Erythroblast (primary cell): ENCODE results near the gene CCNB1IP1.
A peak's percentile ranks its signal among the peaks of the same experiment; 100 is the strongest.
"Not testable (repeated sequence)": the region's sequence is repeated elsewhere in the genome, so short reads cannot be mapped to it uniquely, and the experiment has no call there.

Source experiments
- DNase-seq, 2 experiments: peaks; one replicate each; lab custom pipeline; 2025; lab: John Stamatoyannopoulos, UW
- GATA1 ChIP-seq: IDR thresholded peaks from 2 replicates; pipeline ENCODE4 v1.6.1; 2011; ENCODE audit warnings: low read depth, mild to moderate bottlenecking, control low read depth, low read length, moderate library complexity
- POLR2A ChIP-seq: IDR thresholded peaks from 2 replicates; pipeline ENCODE4 v1.6.1; 2011; ENCODE audit warnings: mild to moderate bottlenecking, low read length

The CCNB1IP1 gene

DNA sequence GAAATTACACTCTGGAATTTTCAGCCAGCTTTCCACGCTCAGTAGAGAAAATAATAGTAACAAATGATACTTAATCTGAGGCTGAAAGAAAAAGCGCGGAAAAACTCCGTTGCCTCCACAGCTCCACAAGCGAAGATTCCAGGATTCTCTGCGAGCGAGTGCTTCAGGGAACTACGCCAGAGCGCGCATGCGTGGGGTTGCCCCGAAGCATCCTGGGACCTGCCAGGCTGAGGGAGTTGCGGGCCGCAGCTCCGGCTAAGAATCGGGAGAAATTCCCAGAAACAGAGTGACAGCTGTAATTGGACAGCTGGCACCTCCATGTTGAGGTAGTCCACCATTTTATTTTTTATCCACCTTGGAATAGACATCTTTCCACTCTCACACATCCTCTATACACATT is 15.4 kb downstream of the CCNB1IP1 start:
- no peak for TF ChIP-seq POLR2A
- no peak for TF ChIP-seq GATA1
- DNase-seq = no peak

DNA sequence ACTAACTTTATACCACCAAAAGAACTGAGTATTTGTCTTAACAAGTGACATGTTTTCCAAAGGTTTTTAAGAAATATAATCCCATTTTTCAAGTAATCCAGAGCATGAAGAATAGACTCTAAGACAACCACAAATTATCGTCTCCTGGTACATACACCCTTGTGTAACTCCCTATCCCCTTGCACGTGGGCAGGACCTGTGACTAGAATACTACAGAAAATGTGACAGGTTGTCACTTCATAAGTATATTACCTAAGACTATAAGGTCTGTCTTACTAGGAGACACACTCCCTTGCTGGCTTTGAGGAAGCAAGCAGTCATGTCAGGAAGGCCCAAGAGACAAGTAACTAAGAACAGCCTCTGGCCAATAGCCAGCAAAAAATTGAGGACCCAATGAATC is 19.1 kb downstream of the CCNB1IP1 start:
- no peak for DNase-seq
- TF ChIP-seq GATA1 (no peak), POLR2A (no peak)

- TF ChIP-seq GATA1 (no peak), POLR2A (no peak)
- no peak for DNase-seq
These were observed 27.0 kb downstream of the CCNB1IP1 start for GRCh38 chr14:20306079-20306423.

GRCh38 chr14:20305265-20306078 is 27.6 kb downstream of the CCNB1IP1 start, which contains the start of gene TTC5:
Gene TTC5, minus strand, starts transcription at chr14:20305951. Its CDS starts 14 bp downstream, at chr14:20305937.
- peak; percentile 53 for TF ChIP-seq POLR2A
- TF ChIP-seq GATA1 = no peak
- DNase-seq = peak; percentile 93 to 96

GRCh38 chr14:20302042-20302755 is 30.9 kb downstream of the CCNB1IP1 start:
- peak; percentile 23 to 37 for DNase-seq

GRCh38 chr14:20295067-20295466 is 38.0 kb downstream of the CCNB1IP1 start:
- no peak for DNase-seq
- no peak for TF ChIP-seq POLR2A
- TF ChIP-seq GATA1 = no peak

More at GRCh38 chr14:20302042-20302755, 30.9 kb downstream of the CCNB1IP1 start:
- TF ChIP-seq GATA1 (no peak), POLR2A (no peak)

DNA sequence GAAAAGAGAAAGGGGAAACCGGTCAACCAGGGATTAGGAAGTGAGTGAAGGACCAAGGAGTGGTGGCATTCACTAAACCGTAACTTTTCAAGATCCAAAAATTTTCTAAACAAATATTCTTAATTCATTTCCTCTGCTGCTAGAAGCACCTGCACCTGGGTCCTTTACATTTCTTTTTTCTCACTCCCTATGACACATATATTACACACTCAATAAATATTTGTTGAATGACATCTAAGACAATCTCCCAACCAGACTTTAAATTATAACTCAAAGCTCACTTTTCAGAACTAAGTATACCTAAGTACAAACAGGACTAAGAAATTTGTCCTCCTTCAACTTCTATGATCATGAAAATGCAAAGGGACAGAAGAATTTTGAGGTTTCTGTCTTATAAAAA is 38.4 kb downstream of the CCNB1IP1 start:
- DNase-seq = no peak
- TF ChIP-seq GATA1 (no peak), POLR2A (no peak)

- not testable (repeated sequence) for DNase-seq
These were observed 51.1 kb downstream of the CCNB1IP1 start for GRCh38 chr14:20281998-20282397.

- DNase-seq = not testable (repeated sequence)
These were observed 52.8 kb downstream of the CCNB1IP1 start for GRCh38 chr14:20280265-20280664.

DNA sequence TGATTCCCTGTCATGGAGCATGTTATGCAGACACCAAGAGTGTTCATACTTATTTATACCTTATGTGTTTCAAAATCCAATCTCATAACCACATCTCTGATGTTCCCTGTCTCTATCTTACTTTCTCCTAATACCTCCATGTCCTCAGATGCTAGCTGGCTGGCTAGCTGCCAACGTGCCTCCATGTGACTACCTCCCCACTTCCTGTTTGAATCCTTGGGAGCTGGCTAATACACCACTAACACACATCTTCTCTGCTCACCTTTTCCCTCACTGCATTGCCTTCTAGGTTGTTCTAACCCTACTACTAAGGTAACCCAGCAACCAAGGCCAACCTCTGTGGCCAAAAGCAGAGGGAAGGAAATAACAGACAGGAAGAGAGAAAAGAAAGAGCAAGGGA is 54.7 kb downstream of the CCNB1IP1 start:
- peak; percentile 4 to 5 for DNase-seq
- TF ChIP-seq GATA1 (no peak), POLR2A (no peak)

DNA sequence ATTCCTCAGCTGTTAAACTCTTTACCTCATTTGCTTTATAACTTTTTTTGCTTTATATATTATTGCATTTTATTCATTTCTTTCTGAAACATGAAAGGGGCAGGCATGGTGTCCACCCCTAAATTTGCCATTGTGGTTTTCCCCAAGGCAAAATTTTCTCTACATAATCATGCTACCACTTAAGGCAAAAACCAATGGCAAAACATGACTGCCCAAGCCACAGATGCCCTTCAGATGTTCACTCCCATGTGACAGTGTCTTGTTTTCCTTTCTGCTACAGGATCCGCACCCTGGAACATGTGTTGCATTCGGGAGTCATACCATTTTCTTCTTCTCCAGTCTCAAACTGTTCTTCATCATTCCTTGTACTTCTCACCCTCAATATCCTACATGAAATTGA is 55.7 kb downstream of the CCNB1IP1 start:
- TF ChIP-seq POLR2A = no peak
- no peak for TF ChIP-seq GATA1
- DNase-seq = no peak

GRCh38 chr14:20274062-20274461 is 59.0 kb downstream of the CCNB1IP1 start:
- DNase-seq = no peak
- no peak for TF ChIP-seq POLR2A
- no peak for TF ChIP-seq GATA1

GRCh38 chr14:20264361-20264760 is 68.7 kb downstream of the CCNB1IP1 start:
- DNase-seq = not testable (repeated sequence)

- TF ChIP-seq GATA1 (no peak), POLR2A (no peak)
- DNase-seq = no peak
These were observed 70.4 kb downstream of the CCNB1IP1 start for GRCh38 chr14:20262642-20263128.
